Lung (tissue), 12 donors: ENCODE data around the gene TACSTD2. TPM values are rescaled to one million over a fixed set of nuclear protein-coding genes. Genes with fewer than 3 reads are reported as not detected.

Source experiments
- ATAC-seq: fragments of 200-7000 bp; cut with Tn5 transposase; one replicate; pipeline ENCODE4 v1.9.1; 2020; ENCODE audit warnings: moderate number of reproducible peaks; ENCODE audit not compliant: insufficient read depth, low FRiP score
- DNase-seq, 3 donors: peaks; one replicate each; pipeline ENCODE4 v3.0.0-alpha.2; 2013 to 2017
- H3K27ac ChIP-seq, 2 donors: one replicate each; pipeline ENCODE4 v1.5.1; 2013; ENCODE audit warnings: mild to moderate bottlenecking in 2 of 2, moderate library complexity in 2 of 2, control low read depth in 1 of 2, inconsistent platforms in 1 of 2, low read depth in 1 of 2, low read length in 1 of 2
- H3K27me3 ChIP-seq, 3 donors: one replicate each; pipeline ENCODE4 v1.5.1; 2013; ENCODE audit warnings: low read length in 2 of 3; ENCODE audit not compliant: control insufficient read depth in 3 of 3, insufficient read depth in 3 of 3
- H3K36me3 ChIP-seq, 4 donors: one replicate each; pipeline ENCODE4 v1.5.1; 2013; ENCODE audit warnings: low read length in 4 of 4, mild to moderate bottlenecking in 1 of 4, moderate library complexity in 1 of 4; ENCODE audit not compliant: control insufficient read depth in 4 of 4, insufficient read depth in 4 of 4
- H3K4me1 ChIP-seq, 5 donors: one replicate each; pipeline ENCODE4 v1.5.1; 2013; ENCODE audit warnings: low read length in 5 of 5, mild to moderate bottlenecking in 2 of 5, moderate library complexity in 1 of 5; ENCODE audit not compliant: control insufficient read depth in 5 of 5, insufficient read depth in 5 of 5
- H3K4me3 ChIP-seq: one replicate; pipeline ENCODE4 v1.5.1; 2013; ENCODE audit warnings: mild to moderate bottlenecking, control low read depth, moderate library complexity
- H3K9ac ChIP-seq, 2 donors: one replicate each; pipeline ENCODE4 v1.5.1; 2013; ENCODE audit warnings: low read length in 2 of 2, control low read depth in 1 of 2; ENCODE audit not compliant: insufficient read depth in 1 of 2
- H3K9me3 ChIP-seq, 4 donors: one replicate each; pipeline ENCODE4 v1.5.1; 2013; ENCODE audit warnings: low read length in 3 of 4, mild to moderate bottlenecking in 1 of 4, moderate library complexity in 1 of 4; ENCODE audit not compliant: control insufficient read depth in 4 of 4, insufficient read depth in 3 of 4
- WGBS, 2 donors: extraction: QIAGEN DNeasy Blood & Tissue Kit; methylation state at CpG; one replicate each; pipeline ENCODE4 v1.1.7; 2013; 5-methylcytosine and 5-hydroxymethylcytosine counted together
- polyA plus RNA-seq, 2 donors: library from polyadenylated mRNA; stranded (reverse); fragments of 200-250 nt; gene quantifications; one replicate each; pipeline ENCODE4 v1.2.1, GENCODE V29; 2013
- total RNA-seq, 2 donors: library from RNA; depleted of rRNA in 1 of 2; stranded (reverse); fragments of >200 nt in 1 of 2; gene quantifications; one replicate each; pipeline ENCODE4 v1.2.1, GENCODE V29; 2014 to 2021
- TF ChIP-seq, protein P1 (sequence below): IDR thresholded peaks from 2 replicates; pipeline ENCODE4 v1.5.1; 2012; ENCODE audit warnings: mild to moderate bottlenecking; ENCODE audit errors: control extremely low read depth, extremely low read depth
- donor health status: control.
- donor health status: control.
- donor health status: Bipolar disorder and iron deficiency.
- donor health status: healthy.
- donor health status: DM: yes; HTN: yes; CAD: no.

Gene TACSTD2
- total and polyA plus RNA-seq, 4 donors, result 55.5 to 204 (median 163) TPM

DNA sequence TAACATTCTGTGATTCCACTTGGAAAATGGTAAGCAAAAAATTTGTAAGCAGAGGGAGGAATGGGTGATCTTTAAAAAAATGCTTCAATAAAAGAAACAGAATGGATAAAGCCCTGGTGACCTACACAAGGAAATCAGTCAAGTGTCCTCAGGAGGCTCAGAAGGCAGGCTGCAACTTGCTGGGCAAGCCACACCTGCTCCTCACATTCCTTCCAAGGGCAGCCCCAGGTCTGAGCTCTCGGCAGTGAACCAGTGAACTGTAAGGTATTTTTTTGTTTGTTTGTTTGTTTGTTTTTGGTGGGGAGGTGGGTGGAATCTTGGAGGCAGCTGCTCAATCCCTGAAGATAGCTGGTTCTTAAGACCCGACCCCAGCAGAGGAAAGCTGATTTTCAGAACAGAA, 4.4 kb downstream of the TACSTD2 start:
- Histone ChIP-seq H3K4me1 (peaks cover 0 to 15% (median 10%) of the 10 kb centered on the region in 5 donors), H3K27me3 (peaks cover 0 to 23% (median 16%) of the 10 kb centered on the region in 3 donors), H3K4me3 (no peak overlapping the region), H3K36me3 (no peaks in the 10 kb centered on the region), H3K27ac (peak overlapping the region in 1 of 2 donors; percentile 64), H3K9me3 (no peaks in the 10 kb centered on the region), H3K9ac (no peak overlapping the region)
- DNase-seq (peak in 1 of 3 donors; percentile 65), ATAC-seq (no peak)
- TF ChIP-seq, protein P1, sequence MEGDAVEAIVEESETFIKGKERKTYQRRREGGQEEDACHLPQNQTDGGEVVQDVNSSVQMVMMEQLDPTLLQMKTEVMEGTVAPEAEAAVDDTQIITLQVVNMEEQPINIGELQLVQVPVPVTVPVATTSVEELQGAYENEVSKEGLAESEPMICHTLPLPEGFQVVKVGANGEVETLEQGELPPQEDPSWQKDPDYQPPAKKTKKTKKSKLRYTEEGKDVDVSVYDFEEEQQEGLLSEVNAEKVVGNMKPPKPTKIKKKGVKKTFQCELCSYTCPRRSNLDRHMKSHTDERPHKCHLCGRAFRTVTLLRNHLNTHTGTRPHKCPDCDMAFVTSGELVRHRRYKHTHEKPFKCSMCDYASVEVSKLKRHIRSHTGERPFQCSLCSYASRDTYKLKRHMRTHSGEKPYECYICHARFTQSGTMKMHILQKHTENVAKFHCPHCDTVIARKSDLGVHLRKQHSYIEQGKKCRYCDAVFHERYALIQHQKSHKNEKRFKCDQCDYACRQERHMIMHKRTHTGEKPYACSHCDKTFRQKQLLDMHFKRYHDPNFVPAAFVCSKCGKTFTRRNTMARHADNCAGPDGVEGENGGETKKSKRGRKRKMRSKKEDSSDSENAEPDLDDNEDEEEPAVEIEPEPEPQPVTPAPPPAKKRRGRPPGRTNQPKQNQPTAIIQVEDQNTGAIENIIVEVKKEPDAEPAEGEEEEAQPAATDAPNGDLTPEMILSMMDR, result no peak
- WGBS, 2 donors, result 76 to 80% methylated on average over 2 of the region's 2 CpGs

DNA sequence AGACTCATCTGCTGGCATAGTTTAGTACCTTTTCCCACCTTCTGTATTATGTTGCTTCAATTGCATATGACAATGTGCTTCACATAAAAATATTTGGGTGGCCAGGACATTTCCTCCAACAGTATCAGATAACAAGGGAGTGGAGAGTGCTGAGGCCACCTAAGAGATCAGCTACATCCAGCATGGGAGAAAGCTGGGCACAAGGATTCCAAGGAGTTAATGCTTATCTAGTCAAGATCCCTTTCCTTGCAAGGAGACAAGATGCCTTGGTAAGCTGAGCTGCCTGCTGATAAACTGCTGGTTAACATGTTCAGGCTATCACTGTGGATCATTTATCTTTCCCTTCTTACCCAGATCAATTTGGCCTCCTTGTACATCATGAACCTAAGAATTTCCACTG, 5.4 kb downstream of the TACSTD2 start:
- H3K36me3 ChIP-seq, result no peaks in the 10 kb centered on the region
- ATAC-seq (no peak), DNase-seq (no peak)
- TF ChIP-seq, protein P1, result no peak
- peak overlapping the region in 1 of 2 donors; percentile 48 for H3K27ac ChIP-seq
- no peaks in the 10 kb centered on the region for H3K9me3 ChIP-seq
- H3K9ac ChIP-seq, result no peak overlapping the region
- peaks cover 0 to 11% (median 6%) of the 10 kb centered on the region in 5 donors for H3K4me1 ChIP-seq
- no peak overlapping the region for H3K4me3 ChIP-seq
- peaks cover 0 to 21% (median 13%) of the 10 kb centered on the region in 3 donors for H3K27me3 ChIP-seq

DNA sequence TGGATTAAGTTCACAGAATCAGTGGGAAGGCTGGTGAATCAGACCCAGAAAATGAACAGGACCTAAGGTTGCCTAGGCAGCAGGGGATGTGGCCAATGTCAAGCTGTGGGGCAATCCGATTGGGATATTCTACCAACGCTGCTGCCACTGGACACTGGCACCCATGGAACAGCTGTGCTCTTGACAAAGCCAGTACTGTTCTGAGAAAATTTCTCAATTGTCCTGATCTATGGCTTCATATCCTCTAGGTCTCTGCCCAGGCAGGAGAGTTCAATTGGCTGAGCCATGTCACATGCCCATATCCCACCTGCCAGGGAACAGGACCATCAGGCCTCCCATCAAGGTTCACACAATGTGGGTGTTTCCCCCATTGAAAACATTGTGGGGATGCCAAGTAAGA, 6.2 kb downstream of the TACSTD2 start:
- WGBS, 2 donors, result 53 to 90% methylated on average over 2 of the region's 2 CpGs
- Histone ChIP-seq H3K9me3 (no peaks in the 10 kb centered on the region), H3K4me1 (peaks cover 0 to 10% (median 6%) of the 10 kb centered on the region in 5 donors), H3K4me3 (no peak overlapping the region), H3K36me3 (no peaks in the 10 kb centered on the region), H3K27ac (no peak overlapping the region), H3K9ac (no peak overlapping the region), H3K27me3 (peaks cover 0 to 13% (median 5%) of the 10 kb centered on the region in 3 donors)
- ATAC-seq (no peak), DNase-seq (no peak)
- TF ChIP-seq, protein P1, result no peak

DNA sequence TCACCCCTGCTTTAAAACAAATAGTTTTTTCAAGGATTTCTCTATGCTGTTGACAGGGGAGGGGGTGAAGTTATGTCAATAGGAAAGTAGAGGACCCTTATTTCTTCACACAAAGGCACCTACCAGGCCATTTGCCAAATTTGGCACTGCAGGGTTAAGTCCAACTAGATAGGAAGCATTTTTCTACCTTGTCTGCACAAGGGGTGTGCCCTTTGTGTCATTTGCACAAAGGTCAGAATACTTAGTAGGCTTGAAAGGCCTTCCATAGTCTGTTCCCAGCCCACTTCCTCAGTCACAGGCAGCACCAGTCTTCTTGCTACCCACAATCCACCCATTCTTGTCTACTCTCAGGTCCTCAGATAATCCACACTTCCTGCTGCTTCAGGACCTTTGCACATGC, 7.0 kb downstream of the TACSTD2 start:
- no peak for DNase-seq
- peaks cover 0 to 7% (median 0%) of the 10 kb centered on the region in 3 donors for H3K27me3 ChIP-seq
- TF ChIP-seq, protein P1, result no peak
- H3K9me3 ChIP-seq, result no peaks in the 10 kb centered on the region
- H3K36me3 ChIP-seq, result no peaks in the 10 kb centered on the region
- H3K9ac ChIP-seq, result no peak overlapping the region
- H3K4me1 ChIP-seq, result peaks cover 0 to 10% (median 6%) of the 10 kb centered on the region in 5 donors
- no peak overlapping the region for H3K4me3 ChIP-seq
- no peak for ATAC-seq
- no peak overlapping the region for H3K27ac ChIP-seq
